HG02759 (cell line): ENCODE measurements around the gene HHIPL2.
"Not testable (repeated sequence)": the region's sequence is repeated elsewhere in the genome, so short reads cannot be mapped to it uniquely, and the experiment has no call there.

ENCODE experiments used
- ATAC-seq: cut with Tn5 transposase; IDR thresholded peaks from one replicate; pipeline ENCODE4 v1.9.1; 2021; ENCODE audit warnings: mild to moderate bottlenecking, moderate library complexity; ENCODE audit not compliant: unreplicated experiment

Gene HHIPL2

DNA sequence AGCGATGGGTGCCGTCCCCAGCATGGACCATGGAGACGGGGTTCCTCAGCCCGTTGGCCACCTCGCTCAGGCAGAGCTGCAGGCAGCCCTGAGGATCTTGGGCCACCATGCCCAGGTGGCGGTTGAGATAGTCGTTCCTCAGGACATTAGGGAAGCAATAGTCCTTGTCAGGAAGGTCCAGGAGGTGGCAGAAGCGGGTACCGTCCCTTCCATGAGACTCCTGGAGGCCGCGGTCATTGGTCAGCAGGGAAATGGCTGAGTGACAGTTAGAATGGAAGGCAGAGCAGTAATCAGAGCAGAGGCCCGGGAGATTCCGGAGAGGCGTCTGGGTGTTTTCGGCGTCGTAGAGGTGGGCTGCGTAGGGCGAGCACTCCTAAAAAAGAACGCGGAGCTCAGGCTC is 4.1 kb downstream of the HHIPL2 start:
- no peak for ATAC-seq

DNA sequence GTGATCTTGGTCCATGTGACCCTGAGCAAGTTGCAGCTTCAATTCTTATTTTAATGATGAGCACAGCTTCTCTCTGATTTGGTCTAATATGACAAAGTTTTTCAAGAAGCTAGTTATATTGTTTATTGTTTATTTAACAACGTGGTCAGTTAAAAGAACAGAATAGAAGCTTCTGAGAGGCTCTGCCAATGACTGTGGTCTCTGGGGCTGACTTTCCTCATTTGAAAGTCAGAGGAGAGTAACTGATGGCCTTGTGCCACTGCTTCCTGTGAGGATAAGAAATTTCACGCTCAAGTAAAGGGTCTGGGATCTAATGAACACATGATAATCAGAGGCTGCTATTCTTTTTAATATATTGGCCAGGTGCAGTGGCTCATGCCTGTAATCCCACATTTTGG is 7.3 kb downstream of the HHIPL2 start:
- ATAC-seq: no peak

DNA sequence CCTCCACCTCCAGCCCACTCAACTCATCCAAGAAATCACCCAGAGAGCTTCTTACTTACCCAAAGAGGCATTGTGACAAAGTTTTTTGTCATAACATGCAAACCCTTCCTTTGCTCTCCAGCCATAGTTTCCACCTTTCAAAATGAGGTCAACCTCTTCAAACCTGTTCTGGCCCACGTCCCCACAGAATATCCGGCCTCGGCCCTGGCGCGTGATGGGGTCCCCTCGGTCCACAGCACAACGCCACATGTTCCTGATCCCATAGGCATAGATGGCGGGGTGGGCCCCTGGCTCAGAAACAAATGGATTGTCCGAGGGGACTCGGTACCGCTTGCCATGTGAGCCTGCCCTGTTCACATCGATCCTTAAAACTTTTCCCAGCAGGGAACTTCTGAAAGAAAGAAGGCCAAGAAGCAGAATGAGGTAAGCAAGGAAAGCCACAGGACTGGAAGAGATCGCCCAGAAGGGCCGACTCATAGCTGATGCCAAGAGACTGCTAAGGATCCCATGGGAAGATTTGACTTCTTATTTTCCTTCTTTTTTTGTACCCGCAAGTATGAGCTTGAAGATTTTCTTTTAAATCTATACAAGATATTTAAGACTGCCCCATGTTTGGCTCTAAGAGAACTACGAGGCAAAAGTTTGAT is 7.8 kb downstream of the HHIPL2 start:
- ATAC-seq: no peak

DNA sequence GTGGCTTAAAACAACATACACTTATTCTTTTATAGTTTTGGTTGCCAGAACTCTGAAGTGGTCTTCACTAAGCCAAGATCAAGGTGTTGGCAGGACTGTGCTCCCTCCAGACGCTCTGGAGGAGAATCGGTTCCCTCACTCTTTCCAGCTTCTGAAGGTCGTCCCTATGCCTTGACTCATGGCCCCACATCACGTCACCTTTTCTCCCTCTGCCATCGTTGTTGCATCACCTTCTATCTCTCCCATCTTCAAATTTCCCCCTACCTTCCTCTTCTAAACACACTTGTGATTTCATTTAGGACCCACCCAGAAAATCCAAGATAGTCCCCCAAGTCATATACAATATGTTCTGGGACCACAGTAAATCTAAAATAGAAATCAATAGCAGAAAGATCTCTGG is 12.4 kb downstream of the HHIPL2 start:
- ATAC-seq: no peak

DNA sequence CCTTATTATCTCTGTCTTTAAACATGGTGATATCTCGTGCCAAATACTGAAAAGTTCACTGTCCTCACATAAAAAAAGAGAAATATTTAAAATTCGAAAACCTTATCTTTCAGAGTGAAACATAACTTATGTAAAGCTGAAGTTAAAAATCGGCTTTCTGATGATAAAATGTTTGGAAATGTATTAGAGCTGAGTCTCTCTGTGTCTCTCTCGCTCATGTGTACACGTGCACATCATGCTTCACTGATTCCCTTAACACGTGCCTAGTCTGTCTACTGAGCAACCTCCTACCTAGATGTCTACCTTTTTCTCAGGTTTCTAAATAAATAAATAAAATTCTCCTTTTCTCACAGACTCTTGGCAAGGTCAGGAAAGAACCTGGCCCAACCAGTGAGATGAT is 17.1 kb downstream of the HHIPL2 start:
- ATAC-seq: no peak

DNA sequence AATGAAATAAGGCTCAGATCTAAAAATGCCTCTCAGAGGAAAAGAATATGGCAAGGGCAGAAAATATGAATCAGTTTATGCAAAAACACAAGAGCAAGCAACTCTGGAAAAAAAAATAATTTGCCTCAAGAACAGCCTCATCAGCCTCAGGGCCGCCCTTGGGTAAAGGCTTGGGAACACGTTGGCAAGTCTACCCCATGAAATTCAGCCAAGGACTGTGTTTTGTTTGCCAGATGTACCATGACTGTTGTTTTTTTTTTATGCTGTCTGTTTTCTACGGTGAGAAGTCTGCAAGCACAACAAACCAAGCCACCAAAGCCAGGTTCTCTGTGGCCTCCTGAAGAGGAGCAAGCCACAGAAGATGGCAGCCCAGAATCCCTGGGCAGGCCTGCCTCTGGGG is 18.0 kb downstream of the HHIPL2 start:
- ATAC-seq: no peak

DNA sequence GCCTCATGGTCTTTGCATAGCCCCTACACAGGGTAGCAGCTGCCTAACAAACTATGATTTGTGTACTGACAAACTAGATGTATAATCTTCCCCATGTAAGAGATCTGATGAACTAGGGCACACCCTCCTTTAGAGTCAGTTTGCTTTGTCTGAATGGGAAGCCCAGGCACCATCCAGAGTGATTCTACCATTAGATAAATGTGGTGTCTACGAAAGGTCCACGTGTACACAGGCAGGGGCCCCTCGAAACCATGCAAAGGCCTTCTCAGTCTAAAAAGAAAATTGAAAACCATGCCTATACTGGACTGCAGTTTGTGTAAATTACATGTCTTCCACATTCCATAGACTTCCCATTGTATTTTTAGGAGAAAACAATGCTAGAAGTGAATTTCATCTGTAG is 18.7 kb downstream of the HHIPL2 start:
- ATAC-seq: no peak

DNA sequence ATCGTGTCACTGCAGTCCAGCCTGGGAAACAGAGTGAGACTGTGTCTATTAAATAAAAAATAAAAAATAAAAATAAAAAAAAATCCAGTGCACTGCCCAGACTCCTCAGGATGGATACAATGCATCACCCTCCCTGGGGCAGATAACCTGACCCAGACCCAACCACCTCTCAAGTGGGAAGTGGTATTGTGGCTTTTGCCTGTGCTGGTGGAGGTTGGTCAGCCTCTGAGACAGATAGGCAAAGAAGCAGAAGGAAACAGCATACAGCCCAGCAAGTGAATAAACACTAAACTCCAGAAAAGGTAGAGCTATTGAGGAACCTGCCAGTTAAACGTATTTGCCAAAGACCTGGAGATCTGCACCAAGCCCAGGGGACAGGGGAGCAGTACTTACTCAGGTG is 22.0 kb downstream of the HHIPL2 start:
- ATAC-seq: no peak

DNA sequence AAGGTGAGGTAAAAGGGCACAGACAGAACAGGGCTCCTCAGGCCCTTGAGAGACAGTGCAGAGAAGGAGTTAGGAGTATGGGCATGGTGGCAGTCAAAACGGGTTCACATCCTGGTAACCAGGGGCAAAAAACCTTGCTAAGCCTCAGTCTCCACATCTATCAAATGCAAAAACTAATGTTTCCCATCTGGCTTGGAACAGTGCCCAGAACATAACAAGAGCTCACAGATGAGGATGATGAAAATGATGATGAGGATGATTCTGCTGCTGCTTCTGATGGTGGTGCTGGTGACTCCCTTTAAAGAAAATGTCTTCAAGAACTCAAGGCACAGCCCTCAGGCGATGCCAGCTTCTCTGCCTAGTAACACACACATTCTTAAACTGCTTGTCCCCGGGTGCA is 24.1 kb downstream of the HHIPL2 start:
- ATAC-seq: no peak

DNA sequence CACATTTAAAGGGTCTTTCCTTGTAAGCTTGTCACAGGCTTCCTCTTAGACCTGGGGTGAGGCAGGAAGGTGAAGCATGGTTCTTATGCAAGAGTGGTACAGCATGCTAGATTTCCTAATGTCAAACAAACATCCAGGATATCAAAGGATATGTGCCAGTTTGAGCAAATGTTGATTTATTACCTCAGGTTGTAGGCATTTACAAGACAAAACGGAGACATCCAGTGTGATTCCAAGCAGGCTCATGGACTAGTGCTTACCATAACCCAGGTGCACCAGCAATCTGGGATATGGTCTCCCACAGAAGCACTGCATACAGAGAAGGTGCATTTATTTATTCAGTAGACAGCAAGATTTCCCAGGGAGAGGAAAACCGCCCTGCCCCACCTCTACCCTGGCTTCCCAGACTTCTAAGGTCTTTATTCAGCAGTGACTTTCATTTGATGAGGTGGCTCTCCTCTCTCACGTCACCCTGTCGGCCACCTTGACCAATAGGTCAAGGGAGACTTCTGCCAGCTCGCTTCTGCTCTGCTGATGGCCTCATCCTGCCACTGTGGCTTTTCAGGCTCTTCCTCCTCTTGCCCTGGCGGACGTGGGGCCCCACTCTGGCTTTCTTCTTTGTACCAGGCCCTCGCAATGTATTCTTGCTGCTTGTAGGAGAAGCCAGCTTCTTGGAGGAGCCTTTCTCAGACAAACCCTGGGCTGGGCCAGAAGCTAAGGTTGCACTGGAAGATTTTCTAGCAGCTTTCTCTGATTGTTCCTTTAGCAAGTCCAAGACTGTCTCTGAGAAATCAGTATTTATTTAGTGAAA is 25.6 kb downstream of the HHIPL2 start:
- no peak for ATAC-seq

DNA sequence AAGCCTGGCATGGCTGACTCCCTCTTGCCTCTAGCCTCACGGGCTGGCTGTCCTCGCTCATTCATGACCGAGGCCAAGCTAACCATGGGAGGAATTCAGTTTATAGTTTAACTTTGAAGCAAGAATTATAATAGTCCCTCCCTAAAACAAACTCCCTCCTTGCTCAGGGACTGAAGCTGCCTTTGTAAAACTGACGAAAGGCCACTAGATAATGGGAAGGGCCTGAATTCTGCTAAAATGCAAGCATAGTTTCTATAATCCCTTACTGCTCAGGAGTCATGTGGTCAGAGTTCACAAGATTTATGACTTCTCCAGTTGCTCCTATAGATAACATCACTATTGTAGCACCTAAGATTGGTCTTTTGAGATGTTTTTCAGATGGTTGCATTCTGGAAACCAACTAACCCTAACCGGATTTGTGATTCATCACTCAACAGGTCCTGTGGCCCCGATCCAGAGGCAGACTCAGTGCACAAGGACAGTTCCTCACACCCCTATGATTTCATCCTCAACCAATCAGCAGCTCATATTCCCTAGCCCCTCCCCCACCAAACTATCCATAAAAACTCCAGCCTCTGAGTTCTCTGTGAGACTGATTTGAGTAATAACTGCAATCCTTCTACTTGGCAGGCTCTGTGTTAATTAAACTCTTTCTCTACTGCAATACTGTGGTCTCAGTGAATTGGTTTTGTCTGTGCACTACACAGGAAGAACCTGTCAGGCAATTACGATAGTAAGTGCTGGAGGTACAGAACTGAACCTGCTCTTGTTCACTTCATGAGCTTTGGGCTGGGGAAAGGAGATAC is 26.4 kb downstream of the HHIPL2 start:
- ATAC-seq: no peak

DNA sequence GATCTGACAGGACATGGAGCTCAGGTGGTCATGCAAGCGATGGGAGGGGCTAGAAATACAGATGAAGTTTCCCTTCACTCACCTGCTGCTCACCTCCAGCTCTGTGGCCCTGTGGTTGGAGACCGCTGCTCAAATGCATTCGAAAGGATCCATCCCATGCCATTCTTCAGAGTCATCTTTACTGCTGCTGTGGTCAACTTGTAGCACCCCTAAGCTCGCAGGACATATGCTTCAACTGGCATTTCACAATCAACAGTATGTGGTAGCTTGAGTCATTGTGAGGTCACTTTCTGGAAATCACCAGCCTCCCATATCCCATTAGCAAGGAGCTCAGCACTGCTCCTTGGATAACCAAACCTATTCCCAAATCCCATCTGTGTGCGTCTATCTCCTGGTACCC is 58.4 kb downstream of the HHIPL2 start:
- ATAC-seq: not testable (repeated sequence)

DNA sequence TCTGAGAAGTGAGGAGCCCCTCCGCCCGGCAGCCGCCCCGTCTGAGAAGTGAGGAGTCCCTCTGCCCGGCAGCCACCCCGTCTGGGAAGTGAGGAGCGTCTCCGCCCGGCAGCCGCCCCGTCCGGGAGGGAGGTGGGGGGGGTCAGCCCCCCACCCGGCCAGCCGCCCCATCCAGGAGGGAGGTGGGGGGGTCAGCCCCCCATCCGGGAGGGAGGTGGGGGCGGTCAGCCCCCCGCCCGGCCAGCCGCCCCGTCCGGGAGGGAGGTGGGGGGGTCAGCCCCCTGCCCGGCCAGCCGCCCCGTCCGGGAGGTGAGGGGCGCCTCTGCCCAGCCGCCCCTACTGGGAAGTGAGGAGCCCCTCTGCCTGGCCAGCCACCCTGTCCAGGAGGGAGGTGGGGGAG is 60.1 kb downstream of the HHIPL2 start:
- not testable (repeated sequence) for ATAC-seq

DNA sequence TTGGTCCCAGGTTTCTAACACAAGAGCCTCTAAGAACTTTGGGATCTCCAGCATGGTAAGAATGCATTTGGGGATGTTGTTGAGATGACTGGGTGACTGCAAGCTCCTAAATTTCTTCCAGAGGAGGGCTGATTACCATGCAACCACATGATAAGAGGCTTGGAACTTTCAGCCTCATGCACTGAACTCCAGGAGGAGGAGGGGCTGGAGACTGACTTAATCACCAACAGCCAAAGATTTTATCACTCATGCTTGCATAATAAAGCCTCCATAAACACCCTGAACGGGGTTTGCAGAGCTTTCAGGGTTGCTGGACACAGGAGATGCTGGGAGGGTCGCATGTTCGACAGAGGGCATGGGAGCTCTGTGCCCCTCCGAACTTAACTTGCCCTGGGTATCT is 63.9 kb downstream of the HHIPL2 start:
- ATAC-seq: not testable (repeated sequence)

DNA sequence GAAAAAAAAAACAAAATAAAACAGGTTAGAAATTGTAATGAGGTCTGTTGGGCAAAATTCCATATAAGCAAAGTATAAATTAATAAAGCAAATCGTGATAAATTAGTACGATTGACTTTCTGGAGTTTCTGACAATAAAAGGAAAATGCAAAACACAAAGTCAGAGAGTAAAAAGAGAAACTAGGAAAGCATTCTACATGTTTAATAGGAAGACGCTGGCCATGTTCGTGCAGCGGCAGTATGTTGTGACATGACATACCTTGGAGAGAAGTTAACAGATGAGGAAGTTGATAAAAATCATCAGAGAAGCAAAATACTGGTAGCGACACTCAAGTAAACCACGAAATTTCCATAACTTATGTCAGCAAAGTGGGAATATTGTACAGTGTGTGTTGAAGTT is 68.3 kb downstream of the HHIPL2 start:
- ATAC-seq: not testable (repeated sequence)

DNA sequence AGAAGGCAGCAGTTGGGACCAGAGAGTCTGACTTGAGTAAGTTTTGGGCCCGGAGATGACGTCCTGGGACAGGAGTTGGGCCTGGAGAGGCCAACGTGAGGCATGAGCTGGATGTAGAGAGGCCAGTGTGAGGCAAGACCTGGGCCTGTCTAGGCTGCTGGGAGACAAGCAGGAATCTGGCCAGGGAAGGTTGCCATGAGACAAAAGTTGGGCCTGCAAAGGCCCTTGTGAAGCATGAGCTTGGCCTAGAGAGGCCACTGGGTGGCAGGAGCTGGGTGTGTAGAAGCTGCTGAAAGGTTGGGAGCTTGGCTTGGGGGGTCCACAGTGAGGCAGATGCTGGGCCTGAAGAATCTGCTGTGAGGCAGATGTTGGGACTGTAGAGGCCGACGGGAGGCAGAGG is 71.5 kb downstream of the HHIPL2 start:
- ATAC-seq: not testable (repeated sequence)

DNA sequence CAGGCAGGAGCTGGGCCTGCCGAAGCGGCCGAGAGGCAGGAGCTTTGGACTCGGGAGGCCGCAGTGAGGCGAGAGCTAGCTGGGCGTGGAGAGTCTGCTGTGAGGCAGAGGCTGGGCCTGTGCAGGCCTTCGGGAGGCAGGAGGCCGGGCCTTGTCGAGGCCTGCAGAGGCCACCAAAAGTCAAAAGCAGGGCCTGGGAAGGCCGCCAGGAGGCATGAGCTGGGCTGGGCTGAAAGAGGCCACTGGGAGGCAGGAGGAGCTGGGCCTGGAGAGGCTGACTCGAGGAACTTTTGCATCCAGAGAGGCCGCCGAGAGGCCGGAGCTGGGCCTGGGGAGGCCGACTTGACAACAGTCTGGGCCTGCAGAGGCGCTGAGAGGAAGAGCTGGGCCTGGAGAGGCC is 74.2 kb downstream of the HHIPL2 start:
- not testable (repeated sequence) for ATAC-seq

DNA sequence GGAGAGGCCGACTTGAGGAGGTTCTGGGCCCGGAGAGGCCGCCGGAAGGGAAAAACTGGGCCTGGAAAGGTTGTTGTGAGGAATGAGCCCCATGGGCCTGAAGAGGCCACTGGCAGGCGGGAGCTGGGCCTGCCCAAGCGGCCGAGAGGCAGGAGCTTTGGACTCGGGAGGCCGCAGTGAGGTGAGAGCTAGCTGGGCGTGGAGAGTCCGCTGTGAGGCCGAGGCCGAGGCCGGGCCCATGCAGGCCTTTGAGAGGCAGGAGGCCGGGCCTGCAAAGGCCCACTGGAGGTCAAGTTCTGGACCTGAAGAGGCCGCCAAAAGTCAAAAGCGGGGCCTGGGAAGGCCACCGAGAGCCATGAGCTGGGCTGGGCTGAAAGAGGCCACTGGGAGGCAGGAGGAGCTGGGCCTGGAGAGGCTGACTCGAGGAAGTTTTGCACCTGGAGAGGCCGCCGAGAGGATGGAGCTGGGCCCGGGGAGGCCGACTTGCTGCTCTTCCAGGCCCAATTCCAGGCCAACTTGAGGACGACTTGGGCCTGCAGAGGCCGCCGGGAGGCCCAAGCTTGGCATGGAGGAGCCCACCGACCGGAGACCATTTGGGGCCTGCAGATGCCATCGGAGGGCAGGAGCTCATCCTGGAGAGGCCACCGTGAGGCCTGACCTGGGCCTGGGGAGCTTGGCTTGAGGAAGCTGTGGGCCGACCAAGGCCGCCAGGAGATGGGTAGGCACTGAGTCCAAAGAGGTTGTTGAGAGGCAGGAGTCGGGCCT is 74.9 kb downstream of the HHIPL2 start:
- not testable (repeated sequence) for ATAC-seq
